SIG-M5 treated with dmso at 0.1 percent for 504 hours (cell line): ENCODE results near the gene NTN1.
"Not testable (repeated sequence)": the region's sequence is repeated elsewhere in the genome, so short reads cannot be mapped to it uniquely, and the experiment has no call there.

Source experiments
- DNase-seq: peaks from one replicate; lab custom pipeline; 2025; ENCODE audit not compliant: unreplicated experiment; lab: John Stamatoyannopoulos, UW

NTN1 gene

GRCh38 chr17:9240659-9241370, 219.5 kb downstream of the NTN1 start:
- DNase-seq: no peak

- DNase-seq: no peak
These were observed 220.0 kb downstream of the NTN1 start for GRCh38 chr17:9241371-9241712.

- no peak for DNase-seq
These were observed 220.6 kb downstream of the NTN1 start for GRCh38 chr17:9241774-9242496.

GRCh38 chr17:9242497-9242881, 221.2 kb downstream of the NTN1 start:
- DNase-seq: no peak

GRCh38 chr17:9242983-9243382, 221.7 kb downstream of the NTN1 start:
- no peak for DNase-seq

GRCh38 chr17:9244066-9245052, 223.0 kb downstream of the NTN1 start:
- no peak for DNase-seq

- no peak for DNase-seq
These were observed 226.2 kb downstream of the NTN1 start for GRCh38 chr17:9247401-9247938.

- DNase-seq: no peak
These were observed 228.1 kb downstream of the NTN1 start for GRCh38 chr17:9249245-9249953.

GRCh38 chr17:9251273-9251672, 230.0 kb downstream of the NTN1 start:
- no peak for DNase-seq

GRCh38 chr17:9253308-9253707, 232.0 kb downstream of the NTN1 start:
- no peak for DNase-seq

- no peak for DNase-seq
These were observed 233.5 kb downstream of the NTN1 start for GRCh38 chr17:9254841-9255240.

- no peak for DNase-seq
These were observed 234.5 kb downstream of the NTN1 start for GRCh38 chr17:9255833-9256232.

GRCh38 chr17:9256361-9256750, 235.0 kb downstream of the NTN1 start:
- no peak for DNase-seq

GRCh38 chr17:9256751-9257629, 235.7 kb downstream of the NTN1 start:
- peak; percentile 40 for DNase-seq

- DNase-seq: not testable (repeated sequence)
These were observed 236.3 kb downstream of the NTN1 start for GRCh38 chr17:9257630-9257965.

- DNase-seq: no peak
These were observed 237.1 kb downstream of the NTN1 start for GRCh38 chr17:9258115-9259015.

- no peak for DNase-seq
These were observed 238.1 kb downstream of the NTN1 start for GRCh38 chr17:9259419-9259818.

- DNase-seq: no peak
These were observed 240.0 kb downstream of the NTN1 start for GRCh38 chr17:9261081-9262012.
